Caco-2 (cell line): Measurements from ENCODE around the gene OXT. TPM values are rescaled to one million over a fixed set of nuclear protein-coding genes. Genes with fewer than 3 reads are reported as not detected.

Experiments used
- BruUV-seq: library from RNA; stranded (reverse); fragments of 400-500 nt; replicated peaks from 2 replicates; lab custom pipeline; 2021; lab: Mats Ljungman, UMichigan
- CTCF ChIA-PET: fragments of 300-600 bp; sonication (Branson Sonifier 250); formaldehyde crosslinking; loops from one replicate; lab custom pipeline; 2022; ENCODE audit warnings: antibody characterized with exemption; lab: Charles Lee
- POLR2A ChIA-PET: fragments of 300-600 bp; sonication (Branson Sonifier 250); formaldehyde crosslinking; loops from one replicate; lab custom pipeline; 2022; ENCODE audit warnings: antibody characterized with exemption; lab: Charles Lee
- DNase-seq, 2 experiments: peaks; one replicate each; pipeline versions ENCODE4 v3.0.0 to v3.0.0-alpha.2; 2020 to 2022
- H3K27me3 ChIP-seq: replicated peaks from 2 replicates; pipeline ENCODE4 v1.6.0; 2011; ENCODE audit warnings: low read length; ENCODE audit not compliant: control insufficient read depth, insufficient read depth
- H3K36me3 ChIP-seq: 2 replicates; pipeline ENCODE4 v1.5.1; 2011; ENCODE audit warnings: low read length; ENCODE audit not compliant: control insufficient read depth, insufficient read depth
- H3K4me1 ChIP-seq: fragments of 250-450 bp; sonication (Bioruptor Pico); 2 replicates; pipeline ENCODE4 v1.5.1; 2020; ENCODE audit warnings: mild to moderate bottlenecking
- H3K4me3 ChIP-seq: 2 replicates; pipeline ENCODE4 v1.5.1; 2011; ENCODE audit warnings: low read depth, mild to moderate bottlenecking, control low read depth, low read length
- H3K9me3 ChIP-seq: fragments of 250-450 bp; sonication (Bioruptor Pico); 2 replicates; pipeline ENCODE4 v1.5.1; 2020; ENCODE audit warnings: mild to moderate bottlenecking, moderate library complexity
- H3K27ac Mint-ChIP-seq: one replicate; pipeline ENCODE4 v1.8.0; 2022; ENCODE audit warnings: mixed read lengths; ENCODE audit not compliant: unreplicated experiment
- H3K27me3 Mint-ChIP-seq: one replicate; pipeline ENCODE4 v1.8.0; 2022; ENCODE audit warnings: mixed read lengths; ENCODE audit not compliant: insufficient read depth, unreplicated experiment
- H3K36me3 Mint-ChIP-seq: one replicate; pipeline ENCODE4 v1.8.0; 2022; ENCODE audit warnings: mild to moderate bottlenecking, mixed read lengths; ENCODE audit not compliant: insufficient read depth, unreplicated experiment
- H3K4me1 Mint-ChIP-seq: one replicate; pipeline ENCODE4 v1.8.0; 2022; ENCODE audit warnings: low read depth, mixed read lengths; ENCODE audit not compliant: unreplicated experiment
- H3K4me3 Mint-ChIP-seq: one replicate; pipeline ENCODE4 v1.8.0; 2022; ENCODE audit warnings: mild to moderate bottlenecking, moderate library complexity, mixed read lengths; ENCODE audit not compliant: unreplicated experiment
- H3K9me3 Mint-ChIP-seq: one replicate; pipeline ENCODE4 v1.8.0; 2022; ENCODE audit warnings: mixed read lengths; ENCODE audit not compliant: unreplicated experiment
- intact Hi-C: fragments of 100-400 bp; cut with micrococcal nuclease; formaldehyde crosslinking; loops from one replicate; pipeline ENCODE4 v1.10.0; 2022; ENCODE audit not compliant: unreplicated experiment
- total RNA-seq: library from RNA; stranded (reverse); gene quantifications from 2 replicates; pipeline ENCODE4 v1.2.3, GENCODE V29; 2022
- TF ChIP-seq, protein P1 (sequence below), 2 experiments: fragments of 200-600 bp in 1 of 2; IDR thresholded peaks; 1 replicate in 1 of 2; 2 replicates in 1 of 2; pipeline versions ENCODE4 v1.5.1 to v1.8.0; 2011 to 2022; ENCODE audit warnings: antibody characterized with exemption in 1 of 2, control low read depth in 1 of 2, inconsistent platforms in 1 of 2, low read depth in 1 of 2, low read length in 1 of 2, mild to moderate bottlenecking in 1 of 2, moderate library complexity in 1 of 2; ENCODE audit not compliant: insufficient read depth in 1 of 2, severe bottlenecking in 1 of 2, unreplicated experiment in 1 of 2

OXT gene
- total RNA-seq, 1 experiment from 2014 or later = 2.7 TPM

GRCh38 chr20:3119044-3119443, 47.6 kb downstream of the OXT start:
- ChIA-PET CTCF (no interaction called here), POLR2A (no interaction called here)
- Histone ChIP-seq H3K9me3 (peaks cover 10% of the 10 kb centered on the region), H3K36me3 (peaks cover 3% of the 10 kb centered on the region), H3K4me1 (no peaks in the 10 kb centered on the region), H3K27me3 (no peaks in the 10 kb centered on the region), H3K4me3 (no peak overlapping the region)
- H3K4me1 Mint-ChIP-seq = no peaks in the 10 kb centered on the region
- H3K36me3 Mint-ChIP-seq = peaks cover 27% of the 10 kb centered on the region
- no peaks in the 10 kb centered on the region for H3K27me3 Mint-ChIP-seq
- no peak overlapping the region for H3K27ac Mint-ChIP-seq
- no peak overlapping the region for H3K4me3 Mint-ChIP-seq
- TF ChIP-seq, protein P1, sequence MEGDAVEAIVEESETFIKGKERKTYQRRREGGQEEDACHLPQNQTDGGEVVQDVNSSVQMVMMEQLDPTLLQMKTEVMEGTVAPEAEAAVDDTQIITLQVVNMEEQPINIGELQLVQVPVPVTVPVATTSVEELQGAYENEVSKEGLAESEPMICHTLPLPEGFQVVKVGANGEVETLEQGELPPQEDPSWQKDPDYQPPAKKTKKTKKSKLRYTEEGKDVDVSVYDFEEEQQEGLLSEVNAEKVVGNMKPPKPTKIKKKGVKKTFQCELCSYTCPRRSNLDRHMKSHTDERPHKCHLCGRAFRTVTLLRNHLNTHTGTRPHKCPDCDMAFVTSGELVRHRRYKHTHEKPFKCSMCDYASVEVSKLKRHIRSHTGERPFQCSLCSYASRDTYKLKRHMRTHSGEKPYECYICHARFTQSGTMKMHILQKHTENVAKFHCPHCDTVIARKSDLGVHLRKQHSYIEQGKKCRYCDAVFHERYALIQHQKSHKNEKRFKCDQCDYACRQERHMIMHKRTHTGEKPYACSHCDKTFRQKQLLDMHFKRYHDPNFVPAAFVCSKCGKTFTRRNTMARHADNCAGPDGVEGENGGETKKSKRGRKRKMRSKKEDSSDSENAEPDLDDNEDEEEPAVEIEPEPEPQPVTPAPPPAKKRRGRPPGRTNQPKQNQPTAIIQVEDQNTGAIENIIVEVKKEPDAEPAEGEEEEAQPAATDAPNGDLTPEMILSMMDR (IDR thresholded peaks at IDR 0.05; ENCODE audit: insufficient read depth in 1 of 2, low read depth in 1 of 2, low read length in 1 of 2, severe bottlenecking in 1 of 2, unreplicated experiment in 1 of 2) = no peak
- no peak for DNase-seq
- H3K9me3 Mint-ChIP-seq = no peaks in the 10 kb centered on the region
- intact Hi-C loops = loop anchor here (5.0 kb wide), 3 partner anchors 42 to 198 kb away; no protein-coding TSS in a partner anchor
- no TSS peak for BruUV-seq

- Histone ChIP-seq H3K9me3 (peaks cover 11% of the 10 kb centered on the region), H3K4me1 (peaks cover 4% of the 10 kb centered on the region; the same call in 1 of the 2 replicates), H3K4me3 (no peak overlapping the region), H3K27me3 (no peaks in the 10 kb centered on the region), H3K36me3 (peaks cover 3% of the 10 kb centered on the region)
- Mint-ChIP-seq H3K4me3 (no peak overlapping the region), H3K9me3 (no peaks in the 10 kb centered on the region), H3K27me3 (no peaks in the 10 kb centered on the region), H3K36me3 (peaks cover 33% of the 10 kb centered on the region), H3K4me1 (peaks cover 6% of the 10 kb centered on the region), H3K27ac (no peak overlapping the region)
- DNase-seq = no peak
- TF ChIP-seq, protein P1 (IDR thresholded peaks at IDR 0.05; ENCODE audit: insufficient read depth in 1 of 2, low read depth in 1 of 2, low read length in 1 of 2, severe bottlenecking in 1 of 2, unreplicated experiment in 1 of 2) = no peak
- BruUV-seq = no TSS peak
- intact Hi-C loops = no loop called here
- CTCF ChIA-PET = no interaction called here
- POLR2A ChIA-PET = no interaction called here
These were observed 50.0 kb downstream of the OXT start for GRCh38 chr20:3121271-3121911.

Other genes with a start within 250 kb of the OXT start
- 43.9 and 44.7 TPM in 2 replicates for gene PCED1A, start 231.0 kb upstream of the OXT start, total RNA-seq
- gene VPS16, start 230.9 kb upstream of the OXT start, total RNA-seq = 41.3 and 46.6 TPM in 2 replicates
- gene PTPRA, start 198.1 kb upstream of the OXT start, total RNA-seq = 51.4 and 57.0 TPM in 2 replicates
- gene GNRH2, start 28.0 kb upstream of the OXT start, total RNA-seq = 0.74 TPM in 1 of 2 replicates, not detected in the other
- 93.9 and 95.0 TPM in 2 replicates for gene MRPS26, start 25.6 kb upstream of the OXT start, total RNA-seq
- gene AVP, start 13.1 kb downstream of the OXT start, total RNA-seq = not detected in 2 replicates
- 24.2 and 27.4 TPM in 2 replicates for gene FASTKD5, start 88.2 kb downstream of the OXT start, total RNA-seq
- 6.7 and 6.9 TPM in 2 replicates for gene UBOX5, start 88.2 kb downstream of the OXT start, total RNA-seq
- gene LZTS3, start 101.9 kb downstream of the OXT start, total RNA-seq = 4.3 and 4.5 TPM in 2 replicates
- gene DDRGK1, start 133.1 kb downstream of the OXT start, total RNA-seq = 76.3 and 84.8 TPM in 2 replicates
- 68.4 and 73.8 TPM in 2 replicates for gene ITPA, start 137.9 kb downstream of the OXT start, total RNA-seq
- gene SLC4A11, start 167.6 kb downstream of the OXT start, total RNA-seq = 8.6 and 9.5 TPM in 2 replicates